ENCODE data around the gene NTSR2. TPM values are rescaled to one million over a fixed set of nuclear protein-coding genes. Genes with fewer than 3 reads are reported as not detected.

The NTSR2 gene
- total RNA-seq, 1 experiment from 2014 or later = not detected

GRCh38 chr2:11624893-11625292 lies 45.1 kb downstream of the NTSR2 start:
- intact Hi-C loops (cut with micrococcal nuclease; ENCODE audit: unreplicated experiment) = no loop called here
- Mint-ChIP-seq H3K36me3 (ENCODE audit: insufficient read depth, unreplicated experiment) (no peaks in the 10 kb centered on the region), H3K4me3 (ENCODE audit: low read depth, unreplicated experiment) (no peak overlapping the region), H3K9me3 (ENCODE audit: low read depth, unreplicated experiment) (no peaks in the 10 kb centered on the region), H3K27ac (ENCODE audit: unreplicated experiment) (no peak overlapping the region), H3K27me3 (ENCODE audit: unreplicated experiment) (peaks cover 61% of the 10 kb centered on the region), H3K4me1 (ENCODE audit: low read depth, unreplicated experiment) (no peaks in the 10 kb centered on the region)
- TF ChIP-seq CTCF (IDR thresholded peaks at IDR 0.05; ENCODE audit: unreplicated experiment) = no peak
- no TSS peak for BruUV-seq (replicated peaks)
- no peak for DNase-seq
- CTCF ChIA-PET = interaction anchor here (0.6 kb wide), 1 partner anchor 108 kb away, joined by 4 read pairs; no protein-coding TSS in a partner anchor

- Mint-ChIP-seq H3K27me3 (ENCODE audit: unreplicated experiment) (peaks cover 49% of the 10 kb centered on the region), H3K27ac (ENCODE audit: unreplicated experiment) (no peak overlapping the region), H3K36me3 (ENCODE audit: insufficient read depth, unreplicated experiment) (no peaks in the 10 kb centered on the region), H3K4me1 (ENCODE audit: low read depth, unreplicated experiment) (no peaks in the 10 kb centered on the region), H3K4me3 (ENCODE audit: low read depth, unreplicated experiment) (no peak overlapping the region), H3K9me3 (ENCODE audit: low read depth, unreplicated experiment) (no peaks in the 10 kb centered on the region)
- CTCF ChIA-PET = no interaction called here
- BruUV-seq (replicated peaks) = no TSS peak
- intact Hi-C loops (cut with micrococcal nuclease; ENCODE audit: unreplicated experiment) = no loop called here
- no peak for DNase-seq
- TF ChIP-seq CTCF (IDR thresholded peaks at IDR 0.05; ENCODE audit: unreplicated experiment) = no peak
Observed at GRCh38 chr2:11622611-11623010, 47.4 kb downstream of the NTSR2 start.

GRCh38 chr2:11621410-11621809 lies 48.6 kb downstream of the NTSR2 start:
- TF ChIP-seq CTCF (IDR thresholded peaks at IDR 0.05; ENCODE audit: unreplicated experiment) = no peak
- Mint-ChIP-seq H3K9me3 (ENCODE audit: low read depth, unreplicated experiment) (no peaks in the 10 kb centered on the region), H3K27me3 (ENCODE audit: unreplicated experiment) (peaks cover 50% of the 10 kb centered on the region), H3K4me3 (ENCODE audit: low read depth, unreplicated experiment) (no peak overlapping the region), H3K27ac (ENCODE audit: unreplicated experiment) (no peak overlapping the region), H3K36me3 (ENCODE audit: insufficient read depth, unreplicated experiment) (no peaks in the 10 kb centered on the region), H3K4me1 (ENCODE audit: low read depth, unreplicated experiment) (no peaks in the 10 kb centered on the region)
- CTCF ChIA-PET = no interaction called here
- BruUV-seq (replicated peaks) = no TSS peak
- intact Hi-C loops (cut with micrococcal nuclease; ENCODE audit: unreplicated experiment) = no loop called here
- no peak for DNase-seq

- no peaks in the 10 kb centered on the region for H3K4me1 Mint-ChIP-seq (ENCODE audit: low read depth, unreplicated experiment)
- H3K27ac Mint-ChIP-seq (ENCODE audit: unreplicated experiment) = no peak overlapping the region
- CTCF ChIA-PET = no interaction called here
- no peak for TF ChIP-seq CTCF (IDR thresholded peaks at IDR 0.05; ENCODE audit: unreplicated experiment)
- H3K27me3 Mint-ChIP-seq (ENCODE audit: unreplicated experiment) = peaks cover 68% of the 10 kb centered on the region
- intact Hi-C loops (cut with micrococcal nuclease; ENCODE audit: unreplicated experiment) = no loop called here
- H3K36me3 Mint-ChIP-seq (ENCODE audit: insufficient read depth, unreplicated experiment) = no peaks in the 10 kb centered on the region
- no peak for DNase-seq
- no peak overlapping the region for H3K4me3 Mint-ChIP-seq (ENCODE audit: low read depth, unreplicated experiment)
- no peaks in the 10 kb centered on the region for H3K9me3 Mint-ChIP-seq (ENCODE audit: low read depth, unreplicated experiment)
- BruUV-seq (replicated peaks) = no TSS peak
Observed at GRCh38 chr2:11618708-11619062, 51.3 kb downstream of the NTSR2 start.
